ENCODE data around the gene NELFA. TPM values are rescaled to one million over a fixed set of nuclear protein-coding genes. Genes with fewer than 3 reads are reported as not detected.
A peak's percentile ranks its signal among the peaks of the same experiment; 100 is the strongest.

Gene NELFA
- total RNA-seq, 6 donors from 2014 or later = 16.7 to 43.0 (median 27.3) TPM

GRCh38 chr4:1932736-1933135 is 76.0 kb downstream of the NELFA start:
- ATAC-seq (ENCODE audit: low FRiP score in 2 of 2) (peak in 1 of 2 donors; percentile 21), DNase-seq (peak in 1 of 2 donors; percentile 69)
- Histone ChIP-seq H3K27ac (no peak overlapping the region), H3K4me3 (no peak overlapping the region), H3K36me3 (peaks cover 3 to 58% (median 26%) of the 10 kb centered on the region in 4 donors), H3K4me1 (peaks cover 0 to 5% (median 0%) of the 10 kb centered on the region in 4 donors), H3K9me3 (no peaks in the 10 kb centered on the region), H3K27me3 (no peaks in the 10 kb centered on the region)
- TF ChIP-seq POLR2A (IDR thresholded peaks at IDR 0.05) (no peak), EP300 (IDR thresholded peaks at IDR 0.05) (no peak), POLR2AphosphoS5 (IDR thresholded peaks at IDR 0.05) (no peak), CTCF (IDR thresholded peaks at IDR 0.05) (no peak)
- WGBS, 2 donors = 93 to 96% methylated on average over 9 to 13 of the region's 13 CpGs

Small RNA genes within 50 kb of the gene (small RNA-seq; reads per million reads assigned to genes)
- 5.7 to 54.2 (median 30.0) reads per million in 4 donors for gene SCARNA22

Other genes starting within 250 kb of the NELFA start
- gene FGFR3, start 215.7 kb downstream of the NELFA start, total RNA-seq = 10 to 100 TPM; 18.5 to 92.2 (median 24.4) TPM
- 10 to 100 TPM; 31.4 to 98.5 (median 47.8) TPM for gene LETM1, start 152.8 kb downstream of the NELFA start, total RNA-seq
- gene NSD2, start 137.6 kb downstream of the NELFA start, total RNA-seq = 100 to 1,000 TPM in 2 of 6 donors, 10 to 100 TPM in 4; 35.7 to 164 (median 53.1) TPM
- gene NAT8L, start 50.4 kb upstream of the NELFA start, total RNA-seq = under 1 TPM in 4 of 6 donors, not detected in 2; 0.15 to 0.37 (median 0.30) TPM
- 10 to 100 TPM in 5 of 6 donors, 1 to 10 TPM in 1; 8.2 to 21.0 (median 12.5) TPM for gene HAUS3, start 233.1 kb upstream of the NELFA start, total RNA-seq
- gene POLN, start 233.1 kb upstream of the NELFA start, total RNA-seq = 1 to 10 TPM in 5 of 6 donors, under 1 TPM in 1; 0.89 to 5.5 (median 2.6) TPM